ENCODE results near the gene ZCCHC17.

DNA sequence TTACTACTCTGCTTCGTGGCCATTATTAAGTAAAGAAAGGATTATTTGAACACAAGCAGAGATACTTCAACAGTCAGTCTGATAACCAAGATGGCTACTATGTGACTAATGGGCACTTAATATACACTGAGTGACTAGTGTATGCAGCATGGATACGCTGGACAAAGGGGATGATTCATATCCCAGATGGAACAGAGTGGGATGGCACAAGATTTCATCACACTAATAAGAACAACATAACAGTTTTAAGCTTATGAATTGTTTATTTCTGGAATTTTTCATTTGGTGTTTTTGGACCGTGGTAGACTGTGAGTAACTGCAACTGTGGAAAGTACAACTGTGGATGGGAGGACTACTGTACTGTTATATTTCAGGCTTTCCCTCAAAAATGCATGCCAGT, 9.4 kb downstream of the ZCCHC17 start:
- TF ChIP-seq POLR2A (IDR thresholded peaks at IDR 0.05) (no peak), CTCF (IDR thresholded peaks at IDR 0.05) (no peak)

Measured in testis (tissue), 2 donors.